Esophagus squamous epithelium (tissue), 5 donors: ENCODE data around the gene VPS50. TPM values are rescaled to one million over a fixed set of nuclear protein-coding genes. Genes with fewer than 3 reads are reported as not detected.
"Not testable (repeated sequence)": the region's sequence is repeated elsewhere in the genome, so short reads cannot be mapped to it uniquely, and the experiment has no call there.

Experiments used
- DNase-seq: peaks from one replicate; lab custom pipeline; 2025; lab: John Stamatoyannopoulos, UW
- H3K27ac ChIP-seq, 4 donors: fragments of 200-600 bp; sonication (generic); one replicate each; pipeline ENCODE4 v1.5.1; 2016 to 2019; ENCODE audit warnings: mild to moderate bottlenecking in 1 of 4
- H3K27me3 ChIP-seq, 4 donors: fragments of 200-600 bp; sonication (generic); 1 replicate in 3 of 4; 2 replicates in 1 of 4; pipeline versions ENCODE4 v1.5.1 to v1.6.0; 2017 to 2021; ENCODE audit warnings: antibody characterized with exemption in 1 of 4
- H3K36me3 ChIP-seq, 3 donors: fragments of 200-600 bp; sonication (generic); one replicate each; pipeline ENCODE4 v1.5.1; 2016 to 2019
- H3K4me1 ChIP-seq, 3 donors: fragments of 200-600 bp; sonication (generic); one replicate each; pipeline ENCODE4 v1.5.1; 2017 to 2019
- H3K4me3 ChIP-seq, 4 donors: fragments of 200-600 bp; sonication (generic); 1 replicate in 3 of 4; 2 replicates in 1 of 4; pipeline ENCODE4 v1.5.1; 2016 to 2019; ENCODE audit warnings: mild to moderate bottlenecking in 2 of 4, moderate library complexity in 1 of 4
- H3K9me3 ChIP-seq, 3 donors: fragments of 200-600 bp; sonication (generic); one replicate each; pipeline ENCODE4 v1.5.1; 2016 to 2019
- CTCF ChIP-seq, 6 experiments: fragments of 450-650 bp in 4 of 6; fragments of 200-600 bp in 2 of 6; sonication (generic) in 2 of 6; IDR thresholded peaks; one replicate each; pipeline ENCODE4 v1.5.1; 2016 to 2019; ENCODE audit warnings: antibody characterized with exemption in 6 of 6, mild to moderate bottlenecking in 4 of 6, moderate library complexity in 4 of 6
- POLR2A ChIP-seq, 4 donors: fragments of 450-650 bp; IDR thresholded peaks; one replicate each; pipeline ENCODE4 v1.6.1; 2017; ENCODE audit warnings: antibody characterized with exemption in 4 of 4, mild to moderate bottlenecking in 4 of 4, moderate library complexity in 3 of 4
- WGBS, 2 donors: methylation state at CpG; one replicate each; pipeline ENCODE4 v1.1.5; 2018; 5-methylcytosine and 5-hydroxymethylcytosine counted together
- intact Hi-C: fragments of 100-400 bp; cut with DNase I; formaldehyde crosslinking; loops from one replicate; pipeline ENCODE4 v1.15.0; 2022
- total RNA-seq, 4 donors: library from RNA; depleted of rRNA; stranded (reverse); fragments of >200 nt; gene quantifications; one replicate each; pipeline ENCODE4 v1.1.0, GENCODE V29; 2016
- donor health status: DM: yes; HTN: yes; CAD: no.

VPS50 gene
- total RNA-seq, 4 donors from 2014 or later: 14.1 to 32.5 (median 28.1) TPM

GRCh38 chr7:93327006-93327633 lies 95.0 kb downstream of the VPS50 start:
- Histone ChIP-seq H3K36me3 (peaks cover 0 to 22% (median 0%) of the 10 kb centered on the region in 3 donors), H3K27ac (no peak overlapping the region), H3K27me3 (no peaks in the 10 kb centered on the region), H3K4me3 (no peak overlapping the region), H3K4me1 (no peaks in the 10 kb centered on the region), H3K9me3 (no peaks in the 10 kb centered on the region)
- 76 to 85% methylated on average over 3 of the region's 3 CpGs for WGBS, 2 donors
- TF ChIP-seq POLR2A (IDR thresholded peaks at IDR 0.05): no peak
- TF ChIP-seq CTCF (IDR thresholded peaks at IDR 0.05): no peak
- no peak for DNase-seq
- intact Hi-C loops: no loop called here

DNA sequence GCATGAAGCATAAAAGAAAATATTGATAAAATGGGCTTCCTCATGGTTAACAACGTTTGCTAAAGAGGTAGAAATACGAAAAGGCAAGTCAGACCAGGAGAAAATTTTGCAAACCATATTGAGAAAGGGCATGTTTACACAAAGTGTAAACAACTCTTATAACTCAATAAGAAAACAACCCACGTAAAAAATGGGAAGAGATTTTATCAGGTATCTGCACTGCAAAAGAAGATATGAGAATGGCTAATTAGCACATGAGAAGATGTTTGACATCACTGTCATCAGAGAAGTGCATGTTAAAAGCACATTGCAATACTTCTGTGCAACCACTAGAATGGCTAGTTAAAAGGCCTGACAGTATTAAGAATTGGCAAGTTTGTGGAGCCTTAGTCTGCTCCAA lies 99.5 kb downstream of the VPS50 start:
- TF ChIP-seq POLR2A (IDR thresholded peaks at IDR 0.05) (no peak), CTCF (IDR thresholded peaks at IDR 0.05) (no peak)
- no peak for DNase-seq
- H3K36me3 ChIP-seq: peaks cover 0 to 20% (median 0%) of the 10 kb centered on the region in 3 donors
- H3K9me3 ChIP-seq: no peaks in the 10 kb centered on the region
- no peaks in the 10 kb centered on the region for H3K27me3 ChIP-seq
- H3K4me1 ChIP-seq: no peaks in the 10 kb centered on the region
- H3K4me3 ChIP-seq: no peak overlapping the region
- intact Hi-C loops: no loop called here
- WGBS, 2 donors: 87 to 90% methylated on average over 3 of the region's 3 CpGs
- H3K27ac ChIP-seq: no peak overlapping the region

DNA sequence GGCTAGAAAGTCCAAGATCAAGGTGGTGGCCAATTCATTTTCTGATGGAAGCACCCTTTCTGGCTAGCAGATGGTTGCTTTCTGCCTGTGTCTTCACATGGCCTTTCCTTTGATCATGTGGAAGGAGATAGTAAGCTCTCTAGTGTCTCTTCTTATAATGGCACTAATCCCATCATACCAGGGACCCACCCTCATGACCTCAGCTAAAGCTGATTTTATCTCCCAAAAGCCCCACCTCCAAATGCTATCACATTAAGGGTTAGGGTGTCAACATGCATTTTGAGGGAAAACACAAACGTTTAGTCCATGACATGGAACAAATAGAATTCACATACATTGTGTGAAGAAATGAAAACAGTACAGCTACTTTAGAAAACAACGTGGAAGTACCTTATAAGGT lies 100.0 kb downstream of the VPS50 start:
- H3K9me3 ChIP-seq: no peaks in the 10 kb centered on the region
- WGBS, 2 donors: 80 to 82% methylated on average over 2 of the region's 2 CpGs
- no peak overlapping the region for H3K4me3 ChIP-seq
- TF ChIP-seq POLR2A (IDR thresholded peaks at IDR 0.05): no peak
- TF ChIP-seq CTCF (IDR thresholded peaks at IDR 0.05): no peak
- intact Hi-C loops: no loop called here
- no peaks in the 10 kb centered on the region for H3K27me3 ChIP-seq
- peaks cover 0 to 20% (median 0%) of the 10 kb centered on the region in 3 donors for H3K36me3 ChIP-seq
- DNase-seq: no peak
- no peak overlapping the region for H3K27ac ChIP-seq
- no peaks in the 10 kb centered on the region for H3K4me1 ChIP-seq

GRCh38 chr7:93337052-93337451 lies 104.9 kb downstream of the VPS50 start:
- H3K4me3 ChIP-seq: no peak overlapping the region
- no peaks in the 10 kb centered on the region for H3K9me3 ChIP-seq
- no peak overlapping the region for H3K27ac ChIP-seq
- DNase-seq: no peak
- WGBS, 2 donors: 83 to 88% methylated on average over 2 of the region's 2 CpGs
- H3K27me3 ChIP-seq: no peaks in the 10 kb centered on the region
- H3K36me3 ChIP-seq: peaks cover 0 to 55% (median 2%) of the 10 kb centered on the region in 3 donors
- intact Hi-C loops: no loop called here
- no peaks in the 10 kb centered on the region for H3K4me1 ChIP-seq
- TF ChIP-seq CTCF (IDR thresholded peaks at IDR 0.05): no peak
- no peak for TF ChIP-seq POLR2A (IDR thresholded peaks at IDR 0.05)

DNA sequence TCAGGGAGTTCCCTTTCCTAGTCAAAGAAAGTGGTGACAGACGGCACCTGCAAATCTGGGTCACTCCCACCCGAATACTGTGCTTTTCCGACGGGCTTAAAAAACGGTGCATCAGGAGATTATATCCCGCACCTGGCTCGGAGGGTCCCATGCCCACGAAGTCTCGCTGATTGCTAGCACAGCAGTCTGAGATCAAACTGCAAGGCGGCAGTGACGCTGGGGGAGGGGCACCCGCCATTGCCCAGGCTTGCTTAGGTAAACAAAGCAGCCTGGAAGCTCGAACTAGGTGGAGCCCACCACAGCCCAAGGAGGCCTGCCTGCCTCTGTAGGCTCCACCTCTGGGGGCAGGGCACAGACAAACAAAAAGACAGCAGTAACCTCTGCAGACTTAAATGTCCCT lies 110.0 kb downstream of the VPS50 start:
- H3K4me3 ChIP-seq, H3K27ac ChIP-seq, DNase-seq, H3K27me3 ChIP-seq, intact Hi-C loops, H3K9me3 ChIP-seq, H3K4me1 ChIP-seq: not testable (repeated sequence)
- WGBS, 2 donors: 100% methylated on average over 5 of the region's 13 CpGs
- peaks cover 0 to 45% (median 2%) of the 10 kb centered on the region in 3 donors for H3K36me3 ChIP-seq
